OCI-LY3 (cell line): ENCODE data around the gene DTX4.
A peak's percentile ranks its signal among the peaks of the same experiment; 100 is the strongest.

Experiments
- H2AFZ ChIP-seq: fragments of 200-600, 300-600 bp; shearing (Covaris generic); 2 replicates; pipeline ENCODE4 v1.6.0; 2014; ENCODE audit warnings: antibody characterized with exemption, low read depth, low read length
- H3K27ac ChIP-seq: fragments of 200-600, 300-600 bp; sonication (generic); 2 replicates; pipeline ENCODE4 v1.5.1; 2014; ENCODE audit warnings: mild to moderate bottlenecking, low read length, moderate library complexity, mixed read lengths
- H3K27me3 ChIP-seq: fragments of 200-600, 300-600 bp; sonication (generic); 2 replicates; pipeline ENCODE4 v1.6.1; 2014; ENCODE audit warnings: low read depth, low read length, mixed read lengths
- H3K36me3 ChIP-seq: fragments of 200-600, 300-600 bp; sonication (generic); replicated peaks from 2 replicates; pipeline ENCODE3; 2014; ENCODE audit warnings: low read depth, low read length, mixed read lengths
- H3K4me1 ChIP-seq: fragments of 300-600, 200-600 bp; sonication (generic); 2 replicates; pipeline ENCODE4 v1.6.1; 2014; ENCODE audit warnings: low read length, mixed read lengths
- H3K4me2 ChIP-seq: fragments of 200-600, 300-600 bp; sonication (generic); 2 replicates; pipeline ENCODE4 v1.6.1; 2014; ENCODE audit warnings: low read length, mixed read lengths
- H3K4me3 ChIP-seq: fragments of 300-600, 200-600 bp; sonication (generic); 2 replicates; pipeline ENCODE4 v1.5.1; 2014; ENCODE audit warnings: antibody characterized with exemption, mild to moderate bottlenecking, low read length, moderate library complexity
- H3K79me2 ChIP-seq: fragments of 300-600, 200-600 bp; shearing (Covaris generic); 2 replicates; pipeline ENCODE4 v1.6.1; 2014; ENCODE audit warnings: mild to moderate bottlenecking, low read length, mixed read lengths
- H3K9ac ChIP-seq: fragments of 300-600, 200-600 bp; shearing (Covaris generic); 2 replicates; pipeline ENCODE4 v1.6.0; 2014; ENCODE audit warnings: mild to moderate bottlenecking, low read length, moderate library complexity
- H3K9me3 ChIP-seq: fragments of 200-600, 300-600 bp; shearing (Covaris generic); 2 replicates; pipeline ENCODE4 v1.6.1; 2014; ENCODE audit warnings: low read length, mixed read lengths; ENCODE audit not compliant: insufficient read depth
- H4K20me1 ChIP-seq: fragments of 200-600, 300-600 bp; sonication (generic); 2 replicates; pipeline ENCODE4 v1.6.1; 2016; ENCODE audit warnings: low read length, mixed read lengths; ENCODE audit not compliant: insufficient read depth
- CTCF ChIP-seq: fragments of 200-600, 300-600 bp; sonication (generic); IDR thresholded peaks from 2 replicates; pipeline ENCODE4 v1.5.1; 2014; ENCODE audit warnings: antibody characterized with exemption, low read length, low read depth
- EZH2phosphoT487 ChIP-seq: fragments of 200-600 bp; shearing (Covaris generic); IDR thresholded peaks from 2 replicates; pipeline ENCODE4 v1.6.1; 2018; ENCODE audit warnings: antibody characterized with exemption, mixed run types, low read depth

DTX4 gene

GRCh38 chr11:59196777-59197176, 24.8 kb downstream of the DTX4 start:
- H3K36me3 ChIP-seq: peaks cover 74% of the 10 kb centered on the region
- H3K4me3 ChIP-seq: no peak overlapping the region

GRCh38 chr11:59197991-59198390, 26.1 kb downstream of the DTX4 start:
- H3K4me3 ChIP-seq: no peak overlapping the region
- H3K27me3 ChIP-seq: peaks cover 6% of the 10 kb centered on the region; the same call in 1 of the 2 replicates
- no peak overlapping the region for H2AFZ ChIP-seq

More at GRCh38 chr11:59196777-59197176, 24.8 kb downstream of the DTX4 start:
- Histone ChIP-seq H3K9me3 (no peaks in the 10 kb centered on the region), H3K4me2 (no peak overlapping the region), H3K9ac (no peak overlapping the region), H3K27me3 (peaks cover 6% of the 10 kb centered on the region; the same call in 1 of the 2 replicates), H2AFZ (no peak overlapping the region), H4K20me1 (peaks cover 12% of the 10 kb centered on the region), H3K79me2 (peaks cover 26% of the 10 kb centered on the region), H3K4me1 (peaks cover 30% of the 10 kb centered on the region), H3K27ac (no peak overlapping the region)
- TF ChIP-seq EZH2phosphoT487: no peak
- TF ChIP-seq CTCF: no peak

GRCh38 chr11:59198726-59199125, 26.8 kb downstream of the DTX4 start:
- no peaks in the 10 kb centered on the region for H3K9me3 ChIP-seq
- peaks cover 27% of the 10 kb centered on the region for H4K20me1 ChIP-seq
- no peak overlapping the region for H2AFZ ChIP-seq
- peaks cover 76% of the 10 kb centered on the region for H3K36me3 ChIP-seq
- TF ChIP-seq EZH2phosphoT487: no peak
- H3K27me3 ChIP-seq: peaks cover 6% of the 10 kb centered on the region; the same call in 1 of the 2 replicates
- H3K4me3 ChIP-seq: no peak overlapping the region
- H3K4me2 ChIP-seq: peak overlapping the region; percentile 73; the same call in 1 of the 2 replicates
- peak overlapping the region; percentile 66; the same call in 1 of the 2 replicates for H3K27ac ChIP-seq
- H3K79me2 ChIP-seq: peaks cover 41% of the 10 kb centered on the region
- H3K4me1 ChIP-seq: peaks cover 32% of the 10 kb centered on the region
- no peak overlapping the region for H3K9ac ChIP-seq

More at GRCh38 chr11:59197991-59198390, 26.1 kb downstream of the DTX4 start:
- peaks cover 76% of the 10 kb centered on the region for H3K36me3 ChIP-seq
- H3K9me3 ChIP-seq: no peaks in the 10 kb centered on the region
- no peak overlapping the region for H3K9ac ChIP-seq
- H3K4me2 ChIP-seq: no peak overlapping the region
- H4K20me1 ChIP-seq: peaks cover 23% of the 10 kb centered on the region
- H3K4me1 ChIP-seq: peaks cover 32% of the 10 kb centered on the region
- no peak for TF ChIP-seq EZH2phosphoT487
- no peak for TF ChIP-seq CTCF
- peaks cover 36% of the 10 kb centered on the region for H3K79me2 ChIP-seq
- H3K27ac ChIP-seq: no peak overlapping the region

GRCh38 chr11:59199546-59200422, 27.9 kb downstream of the DTX4 start:
- Histone ChIP-seq H3K79me2 (peaks cover 51% of the 10 kb centered on the region), H3K27ac (peak overlapping the region; percentile 66), H4K20me1 (peaks cover 37% of the 10 kb centered on the region), H3K36me3 (peaks cover 77% of the 10 kb centered on the region), H3K4me2 (peak overlapping the region; percentile 73), H3K9ac (peak overlapping the region; percentile 26; the same call in 1 of the 2 replicates), H3K27me3 (peaks cover 6% of the 10 kb centered on the region; the same call in 1 of the 2 replicates), H2AFZ (no peak overlapping the region), H3K4me1 (peaks cover 32% of the 10 kb centered on the region), H3K4me3 (peak overlapping the region; percentile 49), H3K9me3 (no peaks in the 10 kb centered on the region)
- TF ChIP-seq EZH2phosphoT487 (no peak), CTCF (no peak)
